ENCODE results near the gene MEAF6. TPM values are rescaled to one million over a fixed set of nuclear protein-coding genes. Genes with fewer than 3 reads are reported as not detected.
"Not testable (repeated sequence)": the region's sequence is repeated elsewhere in the genome, so short reads cannot be mapped to it uniquely, and the experiment has no call there.

Gene MEAF6
- total RNA-seq, 2 donors from 2014 or later: 53.1 to 56.8 TPM

GRCh38 chr1:37509181-37509580 lies 5.4 kb downstream of the MEAF6 start:
- Mint-ChIP-seq H3K4me3 (no peak overlapping the region), H3K4me1 (peaks cover 23% of the 10 kb centered on the region), H3K27me3 (no peaks in the 10 kb centered on the region), H3K9me3 (no peaks in the 10 kb centered on the region), H3K36me3 (ENCODE audit: low read depth) (peaks cover 96% of the 10 kb centered on the region), H3K27ac (peak overlapping the region; percentile 60)
- no peak for ATAC-seq (replicated peaks)

GRCh38 chr1:37506740-37507139 lies 7.8 kb downstream of the MEAF6 start:
- H3K4me1 Mint-ChIP-seq: peaks cover 14% of the 10 kb centered on the region

GRCh38 chr1:37502791-37503190 lies 11.8 kb downstream of the MEAF6 start:
- H3K27me3 Mint-ChIP-seq: not testable (repeated sequence)

More at GRCh38 chr1:37506740-37507139, 7.8 kb downstream of the MEAF6 start:
- ATAC-seq (replicated peaks): no peak
- Mint-ChIP-seq H3K9me3 (no peaks in the 10 kb centered on the region), H3K27me3 (no peaks in the 10 kb centered on the region), H3K27ac (no peak overlapping the region), H3K36me3 (ENCODE audit: low read depth) (peaks cover 95% of the 10 kb centered on the region), H3K4me3 (no peak overlapping the region)

GRCh38 chr1:37502104-37502503 lies 12.5 kb downstream of the MEAF6 start:
- Mint-ChIP-seq H3K27ac (peak overlapping the region; percentile 16), H3K4me1 (no peaks in the 10 kb centered on the region), H3K4me3 (no peak overlapping the region), H3K36me3 (ENCODE audit: low read depth) (peaks cover 87% of the 10 kb centered on the region), H3K9me3 (no peaks in the 10 kb centered on the region), H3K27me3 (no peaks in the 10 kb centered on the region)
- ATAC-seq (replicated peaks): no peak

More at GRCh38 chr1:37502791-37503190, 11.8 kb downstream of the MEAF6 start:
- not testable (repeated sequence) for H3K4me3 Mint-ChIP-seq; ATAC-seq (replicated peaks); H3K9me3 Mint-ChIP-seq; H3K4me1 Mint-ChIP-seq; H3K27ac Mint-ChIP-seq
- H3K36me3 Mint-ChIP-seq (ENCODE audit: low read depth): peaks cover 90% of the 10 kb centered on the region

- no peaks in the 10 kb centered on the region for H3K4me1 Mint-ChIP-seq
- H3K27me3 Mint-ChIP-seq: no peaks in the 10 kb centered on the region
- H3K9me3 Mint-ChIP-seq: no peaks in the 10 kb centered on the region
- no peak for ATAC-seq (replicated peaks)
- no peak overlapping the region for H3K4me3 Mint-ChIP-seq
- peak overlapping the region; percentile 16 for H3K27ac Mint-ChIP-seq
- peaks cover 86% of the 10 kb centered on the region for H3K36me3 Mint-ChIP-seq (ENCODE audit: low read depth)
These were observed 12.9 kb downstream of the MEAF6 start for GRCh38 chr1:37501661-37502060.

GRCh38 chr1:37498872-37499617 lies 15.5 kb downstream of the MEAF6 start:
- no peak overlapping the region for H3K4me3 Mint-ChIP-seq
- no peaks in the 10 kb centered on the region for H3K4me1 Mint-ChIP-seq
- no peak overlapping the region for H3K27ac Mint-ChIP-seq
- no peak for ATAC-seq (replicated peaks)
- no peaks in the 10 kb centered on the region for H3K9me3 Mint-ChIP-seq
- peaks cover 86% of the 10 kb centered on the region for H3K36me3 Mint-ChIP-seq (ENCODE audit: low read depth)
- no peaks in the 10 kb centered on the region for H3K27me3 Mint-ChIP-seq

- Mint-ChIP-seq H3K4me3 (no peak overlapping the region), H3K27ac (no peak overlapping the region), H3K9me3 (no peaks in the 10 kb centered on the region), H3K4me1 (peaks cover 8% of the 10 kb centered on the region), H3K27me3 (no peaks in the 10 kb centered on the region), H3K36me3 (ENCODE audit: low read depth) (peaks cover 90% of the 10 kb centered on the region)
- ATAC-seq (replicated peaks): no peak
These were observed 16.7 kb downstream of the MEAF6 start for GRCh38 chr1:37497832-37498231.

- no peak overlapping the region for H3K27ac Mint-ChIP-seq
- H3K27me3 Mint-ChIP-seq: no peaks in the 10 kb centered on the region
- ATAC-seq (replicated peaks): no peak
- H3K36me3 Mint-ChIP-seq (ENCODE audit: low read depth): peaks cover 86% of the 10 kb centered on the region
- H3K9me3 Mint-ChIP-seq: no peaks in the 10 kb centered on the region
- H3K4me3 Mint-ChIP-seq: no peak overlapping the region
- peaks cover 10% of the 10 kb centered on the region for H3K4me1 Mint-ChIP-seq
These were observed 18.7 kb downstream of the MEAF6 start for GRCh38 chr1:37495875-37496274.

- peak; percentile 92 for ATAC-seq (replicated peaks)
- no peaks in the 10 kb centered on the region for H3K27me3 Mint-ChIP-seq
- H3K4me3 Mint-ChIP-seq: peak overlapping the region; percentile 31
- no peaks in the 10 kb centered on the region for H3K9me3 Mint-ChIP-seq
- H3K4me1 Mint-ChIP-seq: peaks cover 12% of the 10 kb centered on the region
- peak overlapping the region; percentile 89 for H3K27ac Mint-ChIP-seq
- peaks cover 81% of the 10 kb centered on the region for H3K36me3 Mint-ChIP-seq (ENCODE audit: low read depth)
These were observed 21.0 kb downstream of the MEAF6 start for GRCh38 chr1:37493336-37494098.

GRCh38 chr1:37487619-37487984 lies 27.0 kb downstream of the MEAF6 start:
- no peak for ATAC-seq (replicated peaks)
- H3K9me3 Mint-ChIP-seq: no peaks in the 10 kb centered on the region
- H3K27ac Mint-ChIP-seq: peak overlapping the region; percentile 69
- H3K36me3 Mint-ChIP-seq (ENCODE audit: low read depth): peaks cover 66% of the 10 kb centered on the region
- H3K4me1 Mint-ChIP-seq: peaks cover 20% of the 10 kb centered on the region
- no peak overlapping the region for H3K4me3 Mint-ChIP-seq
- H3K27me3 Mint-ChIP-seq: no peaks in the 10 kb centered on the region

GRCh38 chr1:37486680-37487618 lies 27.6 kb downstream of the MEAF6 start:
- no peaks in the 10 kb centered on the region for H3K9me3 Mint-ChIP-seq
- H3K36me3 Mint-ChIP-seq (ENCODE audit: low read depth): peaks cover 66% of the 10 kb centered on the region

GRCh38 chr1:37485902-37486679 lies 28.5 kb downstream of the MEAF6 start:
- Mint-ChIP-seq H3K4me3 (no peak overlapping the region), H3K27ac (peak overlapping the region; percentile 69), H3K4me1 (peaks cover 25% of the 10 kb centered on the region), H3K27me3 (no peaks in the 10 kb centered on the region), H3K36me3 (ENCODE audit: low read depth) (peaks cover 70% of the 10 kb centered on the region), H3K9me3 (no peaks in the 10 kb centered on the region)
- ATAC-seq (replicated peaks): no peak

More at GRCh38 chr1:37486680-37487618, 27.6 kb downstream of the MEAF6 start:
- peak; percentile 71 for ATAC-seq (replicated peaks)
- Mint-ChIP-seq H3K4me1 (peaks cover 20% of the 10 kb centered on the region), H3K4me3 (no peak overlapping the region), H3K27ac (peak overlapping the region; percentile 69), H3K27me3 (no peaks in the 10 kb centered on the region)

GRCh38 chr1:37484325-37485051 lies 30.1 kb downstream of the MEAF6 start:
- Mint-ChIP-seq H3K27me3 (no peaks in the 10 kb centered on the region), H3K4me3 (no peak overlapping the region), H3K9me3 (no peaks in the 10 kb centered on the region), H3K27ac (peak overlapping the region; percentile 92), H3K36me3 (ENCODE audit: low read depth) (peaks cover 74% of the 10 kb centered on the region), H3K4me1 (peaks cover 25% of the 10 kb centered on the region)
- ATAC-seq (replicated peaks): no peak
